ENCODE measurements around the gene MYO5B. TPM values are rescaled to one million over a fixed set of nuclear protein-coding genes. Genes with fewer than 3 reads are reported as not detected.
"Not testable (repeated sequence)": the region's sequence is repeated elsewhere in the genome, so short reads cannot be mapped to it uniquely, and the experiment has no call there.

MYO5B gene
- total RNA-seq, 2 experiments from 2014 or later, result not detected

DNA sequence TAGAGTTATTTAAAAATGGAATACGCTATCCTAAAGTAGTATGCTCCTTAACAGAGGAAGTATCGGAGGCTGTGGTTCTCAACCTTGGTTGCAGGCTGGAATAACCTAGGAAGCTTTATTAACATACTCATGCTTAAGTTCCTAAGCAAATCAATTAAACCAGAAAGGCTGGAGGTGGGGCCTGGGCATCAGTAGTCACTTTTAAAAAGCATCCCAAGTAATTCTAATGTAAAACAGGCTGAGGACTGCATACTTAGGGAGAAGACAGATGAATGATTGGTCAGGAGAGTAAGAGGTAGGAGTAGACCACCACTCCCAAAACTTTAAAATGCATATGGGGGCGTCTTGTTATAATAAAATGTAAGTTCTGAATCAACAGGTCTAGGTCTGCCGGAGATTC, 396.9 kb downstream of the MYO5B start:
- Histone ChIP-seq H3K27ac (ENCODE audit: low read depth in 1 of 2, low read length in 2 of 2) (no peak overlapping the region), H3K27me3 (ENCODE audit: control insufficient read depth in 1 of 2, insufficient read depth in 2 of 2, low read length in 2 of 2) (no peaks in the 10 kb centered on the region), H3K4me1 (ENCODE audit: insufficient read depth, low read length) (no peaks in the 10 kb centered on the region), H3K36me3 (ENCODE audit: insufficient read depth, low read length) (peaks cover 39% of the 10 kb centered on the region), H3K4me3 (ENCODE audit: low read length) (no peak overlapping the region), H3K9me3 (ENCODE audit: control insufficient read depth in 1 of 2, insufficient read depth in 1 of 2, low read length in 2 of 2) (no peaks in the 10 kb centered on the region)
- DNase-seq (no peak), ATAC-seq (ENCODE audit: poor library complexity) (no peak)
- Mint-ChIP-seq H3K36me3 (ENCODE audit: low read depth) (peaks cover 67% of the 10 kb centered on the region), H3K27ac (no peak overlapping the region), H3K4me3 (no peak overlapping the region), H3K9me3 (no peaks in the 10 kb centered on the region), H3K27me3 (no peaks in the 10 kb centered on the region), H3K4me1 (ENCODE audit: low read depth) (no peaks in the 10 kb centered on the region)
- intact Hi-C loops (cut with DNase I, micrococcal nuclease), result loop anchor here in 1 of 2 experiments (5.0 kb wide), 1 partner anchor 44 kb away; no protein-coding TSS in a partner anchor
- TF ChIP-seq, protein P1, sequence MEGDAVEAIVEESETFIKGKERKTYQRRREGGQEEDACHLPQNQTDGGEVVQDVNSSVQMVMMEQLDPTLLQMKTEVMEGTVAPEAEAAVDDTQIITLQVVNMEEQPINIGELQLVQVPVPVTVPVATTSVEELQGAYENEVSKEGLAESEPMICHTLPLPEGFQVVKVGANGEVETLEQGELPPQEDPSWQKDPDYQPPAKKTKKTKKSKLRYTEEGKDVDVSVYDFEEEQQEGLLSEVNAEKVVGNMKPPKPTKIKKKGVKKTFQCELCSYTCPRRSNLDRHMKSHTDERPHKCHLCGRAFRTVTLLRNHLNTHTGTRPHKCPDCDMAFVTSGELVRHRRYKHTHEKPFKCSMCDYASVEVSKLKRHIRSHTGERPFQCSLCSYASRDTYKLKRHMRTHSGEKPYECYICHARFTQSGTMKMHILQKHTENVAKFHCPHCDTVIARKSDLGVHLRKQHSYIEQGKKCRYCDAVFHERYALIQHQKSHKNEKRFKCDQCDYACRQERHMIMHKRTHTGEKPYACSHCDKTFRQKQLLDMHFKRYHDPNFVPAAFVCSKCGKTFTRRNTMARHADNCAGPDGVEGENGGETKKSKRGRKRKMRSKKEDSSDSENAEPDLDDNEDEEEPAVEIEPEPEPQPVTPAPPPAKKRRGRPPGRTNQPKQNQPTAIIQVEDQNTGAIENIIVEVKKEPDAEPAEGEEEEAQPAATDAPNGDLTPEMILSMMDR (IDR thresholded peaks at IDR 0.05), result no peak
- ChIA-PET POLR2A (no interaction called here), CTCF (no interaction called here)

DNA sequence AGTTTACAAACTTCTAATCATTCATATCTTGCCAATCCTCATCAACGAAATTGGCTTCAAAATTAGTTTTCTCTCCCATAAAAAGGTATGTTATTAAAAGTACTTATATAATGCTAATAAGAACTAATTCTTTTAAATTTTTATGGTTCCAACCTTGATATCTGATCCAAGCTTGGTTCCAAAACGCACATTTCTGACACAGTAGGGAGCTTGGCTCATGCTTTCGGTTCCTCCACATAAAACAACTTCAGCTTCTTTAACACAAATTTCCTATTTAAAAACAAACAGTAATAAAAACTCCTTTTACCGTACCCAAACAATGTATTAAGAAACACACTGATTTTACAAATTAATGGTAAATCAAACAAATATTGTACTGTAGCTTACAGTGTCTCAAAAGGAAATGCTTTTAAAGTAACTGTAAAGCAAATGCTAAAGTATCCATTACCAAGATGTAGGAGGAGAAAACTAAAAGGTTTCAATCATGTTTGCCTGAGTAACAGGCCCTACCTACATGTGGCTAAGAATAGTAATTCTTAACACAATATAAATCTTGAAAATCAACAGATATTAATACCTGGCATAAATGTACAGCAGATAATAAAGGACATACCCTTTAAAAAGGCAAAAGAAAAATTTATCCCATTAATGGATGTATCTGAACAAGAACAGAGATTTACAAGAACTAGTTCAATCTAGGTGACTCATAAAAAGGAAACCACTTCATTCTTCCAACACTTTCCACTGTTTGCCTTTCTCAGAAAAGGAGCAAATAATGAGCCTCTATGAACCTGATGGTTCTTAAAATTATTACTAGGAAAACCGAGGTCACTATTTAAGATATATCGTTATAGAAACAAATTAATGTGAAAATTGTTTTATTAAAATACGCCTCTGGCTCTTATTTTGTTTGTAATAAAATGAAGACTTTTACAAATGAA, 399.1 kb downstream of the MYO5B start:
- intact Hi-C loops (cut with DNase I, micrococcal nuclease), result loop anchor here in 1 of 2 experiments (5.0 kb wide), 1 partner anchor 46 kb away; no protein-coding TSS in a partner anchor
- Histone ChIP-seq H3K36me3 (ENCODE audit: insufficient read depth, low read length) (peaks cover 46% of the 10 kb centered on the region), H3K4me3 (ENCODE audit: low read length) (no peak overlapping the region), H3K4me1 (ENCODE audit: insufficient read depth, low read length) (no peaks in the 10 kb centered on the region), H3K27me3 (ENCODE audit: control insufficient read depth in 1 of 2, insufficient read depth in 2 of 2, low read length in 2 of 2) (no peaks in the 10 kb centered on the region), H3K9me3 (ENCODE audit: control insufficient read depth in 1 of 2, insufficient read depth in 1 of 2, low read length in 2 of 2) (no peaks in the 10 kb centered on the region), H3K27ac (ENCODE audit: low read depth in 1 of 2, low read length in 2 of 2) (no peak overlapping the region)
- ATAC-seq (ENCODE audit: poor library complexity), result no peak
- Mint-ChIP-seq H3K27me3 (no peaks in the 10 kb centered on the region), H3K36me3 (ENCODE audit: low read depth) (peaks cover 75% of the 10 kb centered on the region), H3K9me3 (no peaks in the 10 kb centered on the region), H3K4me3 (no peak overlapping the region), H3K4me1 (ENCODE audit: low read depth) (no peaks in the 10 kb centered on the region), H3K27ac (no peak overlapping the region)
- TF ChIP-seq, protein P1 (IDR thresholded peaks at IDR 0.05), result no peak
- ChIA-PET POLR2A (interaction anchor here (0.7 kb wide), 1 partner anchor 24 kb away, joined by 3 read pairs; no protein-coding TSS in a partner anchor), CTCF (no interaction called here)
- no peak for DNase-seq

GRCh38 chr18:49794743-49795142, 400.2 kb downstream of the MYO5B start:
- peaks cover 4% of the 10 kb centered on the region for H3K4me1 Mint-ChIP-seq (ENCODE audit: low read depth)
- no peak overlapping the region for H3K27ac Mint-ChIP-seq
- Histone ChIP-seq H3K9me3 (ENCODE audit: control insufficient read depth in 1 of 2, insufficient read depth in 1 of 2, low read length in 2 of 2) (no peaks in the 10 kb centered on the region), H3K27ac (ENCODE audit: low read depth in 1 of 2, low read length in 2 of 2) (no peak overlapping the region), H3K4me3 (ENCODE audit: low read length) (no peak overlapping the region), H3K27me3 (ENCODE audit: control insufficient read depth in 1 of 2, insufficient read depth in 2 of 2, low read length in 2 of 2) (no peaks in the 10 kb centered on the region), H3K4me1 (ENCODE audit: insufficient read depth, low read length) (no peaks in the 10 kb centered on the region), H3K36me3 (ENCODE audit: insufficient read depth, low read length) (peaks cover 51% of the 10 kb centered on the region)
- H3K4me3 Mint-ChIP-seq, result no peak overlapping the region
- peaks cover 79% of the 10 kb centered on the region for H3K36me3 Mint-ChIP-seq (ENCODE audit: low read depth)
- POLR2A ChIA-PET, result no interaction called here
- intact Hi-C loops (cut with DNase I, micrococcal nuclease), result loop anchor here in 1 of 2 experiments (5.0 kb wide), 1 partner anchor 48 kb away; no protein-coding TSS in a partner anchor
- ATAC-seq (ENCODE audit: poor library complexity) (no peak), DNase-seq (no peak)
- H3K27me3 Mint-ChIP-seq, result no peaks in the 10 kb centered on the region
- TF ChIP-seq, protein P1 (IDR thresholded peaks at IDR 0.05), result no peak
- CTCF ChIA-PET, result no interaction called here
- no peaks in the 10 kb centered on the region for H3K9me3 Mint-ChIP-seq

DNA sequence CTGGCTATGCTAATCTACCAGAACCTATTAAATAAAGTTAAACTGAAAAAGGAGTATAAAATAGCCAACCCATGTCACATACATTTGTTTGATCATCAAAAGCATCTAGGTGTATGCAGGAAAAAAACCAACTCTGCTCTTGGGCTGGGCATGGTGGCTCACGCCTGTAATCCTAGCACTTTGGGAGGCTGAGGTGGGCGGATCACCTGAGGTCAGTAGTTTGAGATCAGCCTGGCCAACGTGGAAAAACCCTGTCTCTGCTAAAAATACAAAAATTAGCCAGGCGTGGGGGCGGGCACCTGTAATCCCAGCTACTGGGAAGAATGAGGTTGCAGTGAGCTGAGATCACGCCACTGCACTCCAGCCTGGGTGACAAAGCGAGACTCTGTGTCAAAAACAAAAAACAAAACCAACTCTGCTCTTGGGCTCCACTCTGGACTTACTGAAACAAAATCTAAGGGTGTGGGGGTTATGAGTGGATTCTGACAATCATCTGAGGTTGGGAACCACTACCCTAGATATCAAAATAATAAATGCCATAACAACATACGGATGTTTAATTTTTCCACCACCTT, 405.3 kb downstream of the MYO5B start:
- POLR2A ChIA-PET; H3K9me3 ChIP-seq (ENCODE audit: control insufficient read depth in 1 of 2, insufficient read depth in 1 of 2, low read length in 2 of 2); H3K4me3 ChIP-seq (ENCODE audit: low read length); H3K9me3 Mint-ChIP-seq; intact Hi-C loops (cut with DNase I, micrococcal nuclease); H3K27me3 ChIP-seq (ENCODE audit: control insufficient read depth in 1 of 2, insufficient read depth in 2 of 2, low read length in 2 of 2); ATAC-seq (ENCODE audit: poor library complexity); H3K27ac ChIP-seq (ENCODE audit: low read depth in 1 of 2, low read length in 2 of 2); H3K4me3 Mint-ChIP-seq; DNase-seq; H3K27me3 Mint-ChIP-seq; CTCF ChIA-PET: not testable (repeated sequence)
- peaks cover 30% of the 10 kb centered on the region for H3K36me3 ChIP-seq (ENCODE audit: insufficient read depth, low read length)
- Mint-ChIP-seq H3K4me1 (ENCODE audit: low read depth) (peaks cover 46% of the 10 kb centered on the region), H3K36me3 (ENCODE audit: low read depth) (peaks cover 74% of the 10 kb centered on the region), H3K27ac (peak overlapping the region; percentile 38)
- peaks cover 14% of the 10 kb centered on the region for H3K4me1 ChIP-seq (ENCODE audit: insufficient read depth, low read length)
